Esophagus muscularis mucosa (tissue), 3 donors: ENCODE results near the gene UBE4B.

Source experiments
- POLR2A ChIP-seq: fragments of 450-650 bp; IDR thresholded peaks from one replicate; pipeline ENCODE4 v1.6.1; 2017; ENCODE audit warnings: antibody characterized with exemption, moderate library complexity, mild to moderate bottlenecking, low read depth
- TF ChIP-seq, protein P1 (sequence below), 3 experiments: fragments of 200-600 bp in 2 of 3; fragments of 450-650 bp in 1 of 3; sonication (generic) in 2 of 3; IDR thresholded peaks; one replicate each; pipeline ENCODE4 v1.5.1; 2017 to 2019; ENCODE audit warnings: antibody characterized with exemption in 3 of 3, mild to moderate bottlenecking in 2 of 3, moderate library complexity in 1 of 3

DNA sequence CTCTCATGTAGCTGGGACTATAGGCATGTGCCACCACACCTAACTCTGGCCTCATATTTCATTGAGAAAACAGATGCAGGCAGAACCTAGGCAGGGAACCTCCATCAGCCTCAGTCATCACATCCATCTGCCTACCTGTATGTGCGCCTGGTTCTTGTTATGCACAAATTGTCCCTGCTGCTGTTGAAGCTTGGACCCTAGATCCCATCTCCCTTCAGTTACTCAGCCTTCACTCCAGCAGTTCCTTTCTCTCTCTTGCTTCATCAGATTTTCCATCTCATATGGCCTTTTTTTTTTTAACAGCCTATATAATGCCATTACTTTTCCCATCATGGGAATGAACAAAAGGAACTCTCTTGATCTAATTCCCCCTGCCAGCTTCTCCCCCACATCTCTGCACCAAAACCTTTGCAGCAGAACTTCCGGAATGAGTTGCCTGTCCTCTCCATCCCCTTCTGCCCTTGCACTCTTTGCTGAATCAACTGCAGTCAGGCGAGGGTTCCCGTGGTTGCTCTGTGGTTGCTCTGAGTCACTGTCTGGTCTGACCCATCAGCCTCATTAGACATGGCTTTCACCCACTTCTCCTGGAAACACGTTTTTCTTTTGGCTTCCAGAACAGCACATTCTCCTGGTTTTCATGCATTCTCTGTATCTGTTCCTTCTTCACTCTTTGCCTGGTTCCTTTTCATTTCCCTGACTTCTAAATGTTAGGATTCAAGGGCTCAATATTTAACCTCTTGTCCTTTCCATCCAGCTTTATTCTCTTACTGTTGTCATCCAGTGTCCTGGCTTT, 41.5 kb downstream of the UBE4B start:
- no peak for TF ChIP-seq POLR2A
- TF ChIP-seq, protein P1, sequence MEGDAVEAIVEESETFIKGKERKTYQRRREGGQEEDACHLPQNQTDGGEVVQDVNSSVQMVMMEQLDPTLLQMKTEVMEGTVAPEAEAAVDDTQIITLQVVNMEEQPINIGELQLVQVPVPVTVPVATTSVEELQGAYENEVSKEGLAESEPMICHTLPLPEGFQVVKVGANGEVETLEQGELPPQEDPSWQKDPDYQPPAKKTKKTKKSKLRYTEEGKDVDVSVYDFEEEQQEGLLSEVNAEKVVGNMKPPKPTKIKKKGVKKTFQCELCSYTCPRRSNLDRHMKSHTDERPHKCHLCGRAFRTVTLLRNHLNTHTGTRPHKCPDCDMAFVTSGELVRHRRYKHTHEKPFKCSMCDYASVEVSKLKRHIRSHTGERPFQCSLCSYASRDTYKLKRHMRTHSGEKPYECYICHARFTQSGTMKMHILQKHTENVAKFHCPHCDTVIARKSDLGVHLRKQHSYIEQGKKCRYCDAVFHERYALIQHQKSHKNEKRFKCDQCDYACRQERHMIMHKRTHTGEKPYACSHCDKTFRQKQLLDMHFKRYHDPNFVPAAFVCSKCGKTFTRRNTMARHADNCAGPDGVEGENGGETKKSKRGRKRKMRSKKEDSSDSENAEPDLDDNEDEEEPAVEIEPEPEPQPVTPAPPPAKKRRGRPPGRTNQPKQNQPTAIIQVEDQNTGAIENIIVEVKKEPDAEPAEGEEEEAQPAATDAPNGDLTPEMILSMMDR (IDR thresholded peaks at IDR 0.05), result no peak
